ENCODE results near the gene SNTG2. TPM values are rescaled to one million over a fixed set of nuclear protein-coding genes. Genes with fewer than 3 reads are reported as not detected.
A peak's percentile ranks its signal among the peaks of the same experiment; 100 is the strongest.

SNTG2 gene
- total RNA-seq, 1 donor from 2014 or later = not detected

DNA sequence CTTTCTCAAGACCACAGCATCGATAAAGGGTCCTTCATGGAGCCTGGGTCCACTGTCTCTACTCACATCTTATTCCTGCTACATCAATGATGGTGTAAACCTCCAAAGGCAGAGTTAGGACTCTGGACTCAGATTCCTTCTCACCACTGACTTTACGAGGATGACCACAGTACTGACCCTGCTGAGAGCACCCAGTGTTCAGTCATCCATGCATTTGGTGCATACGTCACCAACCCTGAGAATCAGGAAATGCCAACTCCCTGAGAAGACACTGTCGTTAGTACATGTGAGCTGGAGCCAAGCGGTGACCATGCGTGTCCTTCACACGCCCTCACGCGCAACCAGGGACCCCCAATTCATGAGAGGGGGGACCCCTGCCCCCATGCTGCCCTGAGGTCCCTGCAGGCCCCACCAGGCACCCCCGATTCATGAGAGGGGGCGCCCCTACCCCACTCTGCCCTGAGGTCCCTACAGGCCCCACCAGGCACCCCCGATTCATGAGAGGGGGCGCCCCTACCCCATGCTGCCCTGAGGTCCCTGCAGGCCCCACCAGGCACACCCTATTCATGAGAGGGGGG lies 284.2 kb downstream of the SNTG2 start:
- DNase-seq (ENCODE audit: low read depth) = peak; percentile 96
- no peak overlapping the region for H3K4me3 ChIP-seq (ENCODE audit: low read depth, low read length)
- TF ChIP-seq, protein P1, sequence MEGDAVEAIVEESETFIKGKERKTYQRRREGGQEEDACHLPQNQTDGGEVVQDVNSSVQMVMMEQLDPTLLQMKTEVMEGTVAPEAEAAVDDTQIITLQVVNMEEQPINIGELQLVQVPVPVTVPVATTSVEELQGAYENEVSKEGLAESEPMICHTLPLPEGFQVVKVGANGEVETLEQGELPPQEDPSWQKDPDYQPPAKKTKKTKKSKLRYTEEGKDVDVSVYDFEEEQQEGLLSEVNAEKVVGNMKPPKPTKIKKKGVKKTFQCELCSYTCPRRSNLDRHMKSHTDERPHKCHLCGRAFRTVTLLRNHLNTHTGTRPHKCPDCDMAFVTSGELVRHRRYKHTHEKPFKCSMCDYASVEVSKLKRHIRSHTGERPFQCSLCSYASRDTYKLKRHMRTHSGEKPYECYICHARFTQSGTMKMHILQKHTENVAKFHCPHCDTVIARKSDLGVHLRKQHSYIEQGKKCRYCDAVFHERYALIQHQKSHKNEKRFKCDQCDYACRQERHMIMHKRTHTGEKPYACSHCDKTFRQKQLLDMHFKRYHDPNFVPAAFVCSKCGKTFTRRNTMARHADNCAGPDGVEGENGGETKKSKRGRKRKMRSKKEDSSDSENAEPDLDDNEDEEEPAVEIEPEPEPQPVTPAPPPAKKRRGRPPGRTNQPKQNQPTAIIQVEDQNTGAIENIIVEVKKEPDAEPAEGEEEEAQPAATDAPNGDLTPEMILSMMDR (conservative IDR thresholded peaks at IDR 0.05; ENCODE audit: low read depth, low read length) = no peak

DNA sequence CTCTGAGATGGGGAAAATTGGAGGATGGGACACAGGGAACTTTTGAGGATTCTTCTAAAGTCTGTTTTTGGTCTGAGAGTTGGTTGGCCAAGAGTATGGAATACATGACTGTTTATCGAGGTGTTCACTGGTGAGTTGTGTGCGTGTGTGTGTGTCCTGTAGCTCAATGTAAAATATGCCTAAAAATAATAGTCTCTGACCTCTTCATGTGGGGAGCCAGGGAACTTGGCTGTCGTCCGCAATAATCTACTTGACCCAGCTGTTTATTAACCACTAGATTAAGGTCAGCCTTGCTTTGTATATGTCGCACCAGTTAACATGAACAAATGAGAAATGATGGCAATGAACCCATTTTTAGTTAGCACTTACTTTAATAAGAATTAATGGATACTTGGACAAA lies 285.2 kb downstream of the SNTG2 start:
- DNase-seq (ENCODE audit: low read depth) = no peak
- TF ChIP-seq, protein P1 (conservative IDR thresholded peaks at IDR 0.05; ENCODE audit: low read depth, low read length) = no peak
- H3K4me3 ChIP-seq (ENCODE audit: low read depth, low read length) = no peak overlapping the region

DNA sequence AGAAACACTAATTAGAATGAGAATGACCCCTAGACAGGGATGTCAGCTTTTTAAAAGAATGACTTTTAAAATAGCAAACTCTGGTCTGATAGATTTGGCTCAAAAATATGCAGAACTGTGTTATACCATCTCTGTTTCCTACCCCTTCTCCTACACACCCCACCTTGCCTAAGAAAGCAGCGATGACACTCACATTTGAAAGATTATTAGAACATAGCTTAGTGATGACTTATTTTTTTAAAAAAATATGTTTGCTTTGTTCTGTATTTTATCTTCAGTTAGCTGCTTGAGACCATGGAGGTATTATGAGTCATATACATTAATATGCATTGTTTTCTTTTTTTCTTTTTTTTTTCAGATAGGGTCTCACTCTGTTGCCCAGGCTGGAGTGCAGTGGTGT lies 286.0 kb downstream of the SNTG2 start:
- no peak for DNase-seq (ENCODE audit: low read depth)
- H3K4me3 ChIP-seq (ENCODE audit: low read depth, low read length) = no peak overlapping the region
- TF ChIP-seq, protein P1 (conservative IDR thresholded peaks at IDR 0.05; ENCODE audit: low read depth, low read length) = no peak

DNA sequence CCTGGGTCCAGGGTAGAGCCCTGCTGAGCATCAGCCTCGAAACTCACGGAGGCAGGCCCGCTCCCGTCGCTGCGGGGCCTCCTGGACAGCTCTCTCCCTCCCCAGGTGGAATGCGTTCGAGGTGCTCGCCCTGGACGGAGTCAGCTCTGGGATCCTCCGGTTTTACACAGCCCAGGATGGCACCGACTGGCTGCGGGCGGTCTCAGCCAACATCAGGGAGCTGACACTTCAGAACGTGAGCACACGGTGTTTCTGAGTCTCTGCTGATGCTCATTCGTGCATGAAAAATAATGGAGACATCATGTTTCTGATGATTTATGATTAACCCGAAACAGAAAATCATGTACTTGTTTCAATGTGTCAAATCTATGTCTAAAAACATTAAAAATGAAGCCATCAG lies 287.1 kb downstream of the SNTG2 start:
- no peak for DNase-seq (ENCODE audit: low read depth)
- H3K4me3 ChIP-seq (ENCODE audit: low read depth, low read length) = no peak overlapping the region
- TF ChIP-seq, protein P1 (conservative IDR thresholded peaks at IDR 0.05; ENCODE audit: low read depth, low read length) = no peak

DNA sequence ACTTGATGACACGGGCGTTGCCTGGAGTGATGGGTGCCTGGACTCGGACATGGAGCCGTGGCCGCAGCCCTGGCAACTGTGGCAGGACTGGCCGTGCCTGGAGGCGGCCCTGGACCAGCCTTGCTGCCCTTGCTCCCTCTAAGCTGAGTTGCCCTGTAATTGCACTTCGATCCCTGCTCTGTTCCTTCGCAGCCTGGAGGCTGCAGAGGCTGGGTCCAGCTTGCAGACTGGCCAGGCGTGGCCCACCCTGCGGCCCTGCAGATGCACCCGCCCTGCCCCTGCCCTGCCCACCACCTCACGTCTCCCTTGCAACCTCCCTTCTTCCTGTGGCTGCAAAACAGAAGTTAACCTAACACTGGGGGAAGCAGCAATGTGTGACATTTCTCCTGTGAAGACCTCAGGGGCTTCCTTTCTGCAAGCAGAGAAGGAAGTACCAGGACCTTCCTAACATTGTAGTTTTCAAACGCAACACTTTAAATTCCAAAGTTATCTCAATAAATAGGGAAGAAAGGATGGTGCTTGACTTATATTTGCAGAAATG lies 288.0 kb downstream of the SNTG2 start:
- no peak for DNase-seq (ENCODE audit: low read depth)
- no peak overlapping the region for H3K4me3 ChIP-seq (ENCODE audit: low read depth, low read length)
- TF ChIP-seq, protein P1 (conservative IDR thresholded peaks at IDR 0.05; ENCODE audit: low read depth, low read length) = no peak

DNA sequence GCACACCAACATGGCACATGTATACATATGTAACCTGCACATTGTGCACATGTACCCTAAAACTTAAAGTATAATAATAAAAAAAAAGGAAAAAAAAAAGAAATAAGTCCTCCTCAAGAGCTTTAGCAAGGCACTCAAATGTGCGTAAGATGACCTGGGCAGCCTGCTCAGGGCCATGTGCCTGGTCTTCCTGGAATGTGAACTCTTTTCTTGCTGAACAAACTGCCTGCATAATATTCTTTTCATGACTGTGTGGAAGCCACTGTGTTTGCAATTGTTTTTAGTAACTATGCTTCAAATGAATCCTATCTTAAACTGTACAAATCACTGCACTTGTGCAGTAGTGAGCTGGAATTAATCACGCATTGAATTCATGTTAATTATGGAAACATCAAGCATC lies 294.5 kb downstream of the SNTG2 start:
- TF ChIP-seq, protein P1 (conservative IDR thresholded peaks at IDR 0.05; ENCODE audit: low read depth, low read length) = no peak
- no peak for DNase-seq (ENCODE audit: low read depth)
- H3K4me3 ChIP-seq (ENCODE audit: low read depth, low read length) = no peak overlapping the region

DNA sequence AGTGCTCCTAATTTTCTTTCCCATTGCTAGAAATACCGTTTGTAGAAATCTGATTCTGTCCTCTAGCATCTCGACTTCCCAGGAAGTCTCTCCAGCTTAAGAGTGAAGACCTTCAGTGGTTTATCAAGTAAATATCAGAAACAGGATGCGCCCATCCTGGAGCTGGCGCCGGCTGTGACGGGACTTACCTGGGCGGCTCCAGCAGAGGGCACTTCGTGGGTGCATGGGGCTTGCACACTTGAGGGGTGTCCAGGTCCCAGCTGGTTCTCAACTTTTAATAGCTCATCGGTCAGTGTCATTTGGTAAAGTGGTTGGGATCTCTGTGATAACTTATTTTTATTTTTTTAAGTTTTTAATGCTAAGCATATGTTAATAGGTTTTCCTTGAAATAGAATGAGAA lies 295.6 kb downstream of the SNTG2 start:
- DNase-seq (ENCODE audit: low read depth) = no peak
- no peak overlapping the region for H3K4me3 ChIP-seq (ENCODE audit: low read depth, low read length)
- TF ChIP-seq, protein P1 (conservative IDR thresholded peaks at IDR 0.05; ENCODE audit: low read depth, low read length) = no peak

Measured in epithelial cell of proximal tubule (primary cell).